Measurements from ENCODE around the gene PIP4P1. TPM values are rescaled to one million over a fixed set of nuclear protein-coding genes. Genes with fewer than 3 reads are reported as not detected.

PIP4P1 gene
- total and polyA plus RNA-seq, 9 of the 15 experiments (the other 6 are each of a cell fraction or from before 2014, with no cell fraction given), result 5.3 to 20.9 (median 10.7) TPM

DNA sequence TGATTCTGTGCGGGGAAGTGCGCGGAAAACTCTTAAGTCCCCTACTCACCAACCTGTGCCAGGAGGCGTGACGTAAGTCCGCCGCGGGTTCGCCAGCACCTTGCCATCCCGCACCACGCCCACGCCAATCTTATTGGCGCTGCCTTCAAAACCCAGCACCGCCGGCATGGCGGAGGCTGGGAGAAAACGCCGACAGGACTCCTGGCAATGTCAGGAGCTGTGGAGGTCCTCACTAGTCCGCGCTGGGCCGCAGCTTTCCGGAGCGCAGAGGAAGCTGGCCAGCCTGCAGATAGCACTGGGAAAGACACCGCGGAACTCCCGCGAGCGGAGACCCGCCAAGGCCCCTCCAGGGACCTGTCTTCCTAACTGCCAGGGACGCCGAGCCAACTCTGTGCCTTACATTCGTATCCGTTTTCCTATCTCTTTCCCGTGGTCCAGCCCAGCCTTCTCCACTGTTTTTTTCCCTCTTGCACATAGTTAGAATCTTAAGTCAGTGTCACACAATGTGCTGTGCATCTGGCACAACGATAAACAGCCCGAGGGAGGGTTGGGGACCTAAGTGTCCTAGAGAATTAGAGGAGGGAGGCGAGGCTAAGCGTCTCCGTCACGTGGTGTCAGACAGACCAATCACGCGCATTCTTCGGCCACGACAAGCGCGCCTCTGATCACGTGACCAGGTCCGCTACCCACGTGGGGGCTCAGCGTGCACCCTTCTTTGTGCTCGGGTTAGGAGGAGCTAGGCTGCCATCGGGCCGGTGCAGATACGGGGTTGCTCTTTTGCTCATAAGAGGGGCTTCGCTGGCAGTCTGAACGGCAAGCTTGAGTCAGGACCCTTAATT is 6.5 kb downstream of the PIP4P1 start, which contains the start of the genes APEX1 and OSGEP (continued):
- TF ChIP-seq, protein P1, sequence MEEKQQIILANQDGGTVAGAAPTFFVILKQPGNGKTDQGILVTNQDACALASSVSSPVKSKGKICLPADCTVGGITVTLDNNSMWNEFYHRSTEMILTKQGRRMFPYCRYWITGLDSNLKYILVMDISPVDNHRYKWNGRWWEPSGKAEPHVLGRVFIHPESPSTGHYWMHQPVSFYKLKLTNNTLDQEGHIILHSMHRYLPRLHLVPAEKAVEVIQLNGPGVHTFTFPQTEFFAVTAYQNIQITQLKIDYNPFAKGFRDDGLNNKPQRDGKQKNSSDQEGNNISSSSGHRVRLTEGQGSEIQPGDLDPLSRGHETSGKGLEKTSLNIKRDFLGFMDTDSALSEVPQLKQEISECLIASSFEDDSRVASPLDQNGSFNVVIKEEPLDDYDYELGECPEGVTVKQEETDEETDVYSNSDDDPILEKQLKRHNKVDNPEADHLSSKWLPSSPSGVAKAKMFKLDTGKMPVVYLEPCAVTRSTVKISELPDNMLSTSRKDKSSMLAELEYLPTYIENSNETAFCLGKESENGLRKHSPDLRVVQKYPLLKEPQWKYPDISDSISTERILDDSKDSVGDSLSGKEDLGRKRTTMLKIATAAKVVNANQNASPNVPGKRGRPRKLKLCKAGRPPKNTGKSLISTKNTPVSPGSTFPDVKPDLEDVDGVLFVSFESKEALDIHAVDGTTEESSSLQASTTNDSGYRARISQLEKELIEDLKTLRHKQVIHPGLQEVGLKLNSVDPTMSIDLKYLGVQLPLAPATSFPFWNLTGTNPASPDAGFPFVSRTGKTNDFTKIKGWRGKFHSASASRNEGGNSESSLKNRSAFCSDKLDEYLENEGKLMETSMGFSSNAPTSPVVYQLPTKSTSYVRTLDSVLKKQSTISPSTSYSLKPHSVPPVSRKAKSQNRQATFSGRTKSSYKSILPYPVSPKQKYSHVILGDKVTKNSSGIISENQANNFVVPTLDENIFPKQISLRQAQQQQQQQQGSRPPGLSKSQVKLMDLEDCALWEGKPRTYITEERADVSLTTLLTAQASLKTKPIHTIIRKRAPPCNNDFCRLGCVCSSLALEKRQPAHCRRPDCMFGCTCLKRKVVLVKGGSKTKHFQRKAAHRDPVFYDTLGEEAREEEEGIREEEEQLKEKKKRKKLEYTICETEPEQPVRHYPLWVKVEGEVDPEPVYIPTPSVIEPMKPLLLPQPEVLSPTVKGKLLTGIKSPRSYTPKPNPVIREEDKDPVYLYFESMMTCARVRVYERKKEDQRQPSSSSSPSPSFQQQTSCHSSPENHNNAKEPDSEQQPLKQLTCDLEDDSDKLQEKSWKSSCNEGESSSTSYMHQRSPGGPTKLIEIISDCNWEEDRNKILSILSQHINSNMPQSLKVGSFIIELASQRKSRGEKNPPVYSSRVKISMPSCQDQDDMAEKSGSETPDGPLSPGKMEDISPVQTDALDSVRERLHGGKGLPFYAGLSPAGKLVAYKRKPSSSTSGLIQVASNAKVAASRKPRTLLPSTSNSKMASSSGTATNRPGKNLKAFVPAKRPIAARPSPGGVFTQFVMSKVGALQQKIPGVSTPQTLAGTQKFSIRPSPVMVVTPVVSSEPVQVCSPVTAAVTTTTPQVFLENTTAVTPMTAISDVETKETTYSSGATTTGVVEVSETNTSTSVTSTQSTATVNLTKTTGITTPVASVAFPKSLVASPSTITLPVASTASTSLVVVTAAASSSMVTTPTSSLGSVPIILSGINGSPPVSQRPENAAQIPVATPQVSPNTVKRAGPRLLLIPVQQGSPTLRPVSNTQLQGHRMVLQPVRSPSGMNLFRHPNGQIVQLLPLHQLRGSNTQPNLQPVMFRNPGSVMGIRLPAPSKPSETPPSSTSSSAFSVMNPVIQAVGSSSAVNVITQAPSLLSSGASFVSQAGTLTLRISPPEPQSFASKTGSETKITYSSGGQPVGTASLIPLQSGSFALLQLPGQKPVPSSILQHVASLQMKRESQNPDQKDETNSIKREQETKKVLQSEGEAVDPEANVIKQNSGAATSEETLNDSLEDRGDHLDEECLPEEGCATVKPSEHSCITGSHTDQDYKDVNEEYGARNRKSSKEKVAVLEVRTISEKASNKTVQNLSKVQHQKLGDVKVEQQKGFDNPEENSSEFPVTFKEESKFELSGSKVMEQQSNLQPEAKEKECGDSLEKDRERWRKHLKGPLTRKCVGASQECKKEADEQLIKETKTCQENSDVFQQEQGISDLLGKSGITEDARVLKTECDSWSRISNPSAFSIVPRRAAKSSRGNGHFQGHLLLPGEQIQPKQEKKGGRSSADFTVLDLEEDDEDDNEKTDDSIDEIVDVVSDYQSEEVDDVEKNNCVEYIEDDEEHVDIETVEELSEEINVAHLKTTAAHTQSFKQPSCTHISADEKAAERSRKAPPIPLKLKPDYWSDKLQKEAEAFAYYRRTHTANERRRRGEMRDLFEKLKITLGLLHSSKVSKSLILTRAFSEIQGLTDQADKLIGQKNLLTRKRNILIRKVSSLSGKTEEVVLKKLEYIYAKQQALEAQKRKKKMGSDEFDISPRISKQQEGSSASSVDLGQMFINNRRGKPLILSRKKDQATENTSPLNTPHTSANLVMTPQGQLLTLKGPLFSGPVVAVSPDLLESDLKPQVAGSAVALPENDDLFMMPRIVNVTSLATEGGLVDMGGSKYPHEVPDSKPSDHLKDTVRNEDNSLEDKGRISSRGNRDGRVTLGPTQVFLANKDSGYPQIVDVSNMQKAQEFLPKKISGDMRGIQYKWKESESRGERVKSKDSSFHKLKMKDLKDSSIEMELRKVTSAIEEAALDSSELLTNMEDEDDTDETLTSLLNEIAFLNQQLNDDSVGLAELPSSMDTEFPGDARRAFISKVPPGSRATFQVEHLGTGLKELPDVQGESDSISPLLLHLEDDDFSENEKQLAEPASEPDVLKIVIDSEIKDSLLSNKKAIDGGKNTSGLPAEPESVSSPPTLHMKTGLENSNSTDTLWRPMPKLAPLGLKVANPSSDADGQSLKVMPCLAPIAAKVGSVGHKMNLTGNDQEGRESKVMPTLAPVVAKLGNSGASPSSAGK (IDR thresholded peaks at IDR 0.05), result peak; percentile 91
- no peak; the same call in 1 of the 2 replicates for TF ChIP-seq CBFA2T3 (IDR thresholded peaks at IDR 0.05)
- no peak for TF ChIP-seq NR2C2 (CRISPR knock-in tag; IDR thresholded peaks at IDR 0.05)
- TF ChIP-seq NR2C2 (tag; IDR thresholded peaks at IDR 0.05), result peak; percentile 69
- peak; percentile 51; the same call in 1 of the 2 replicates for TF ChIP-seq ZNF764 (CRISPR knock-in tag; IDR thresholded peaks at IDR 0.05; ENCODE audit: low read depth)
- TF ChIP-seq ZBTB1 (CRISPR knock-in tag; IDR thresholded peaks at IDR 0.05; ENCODE audit: borderline replicate concordance, low read depth), result no peak
- TF ChIP-seq MECOM (CRISPR knock-in tag; IDR thresholded peaks at IDR 0.05), result peak; percentile 13; the same call in 1 of the 2 replicates
- TF ChIP-seq, protein P2, sequence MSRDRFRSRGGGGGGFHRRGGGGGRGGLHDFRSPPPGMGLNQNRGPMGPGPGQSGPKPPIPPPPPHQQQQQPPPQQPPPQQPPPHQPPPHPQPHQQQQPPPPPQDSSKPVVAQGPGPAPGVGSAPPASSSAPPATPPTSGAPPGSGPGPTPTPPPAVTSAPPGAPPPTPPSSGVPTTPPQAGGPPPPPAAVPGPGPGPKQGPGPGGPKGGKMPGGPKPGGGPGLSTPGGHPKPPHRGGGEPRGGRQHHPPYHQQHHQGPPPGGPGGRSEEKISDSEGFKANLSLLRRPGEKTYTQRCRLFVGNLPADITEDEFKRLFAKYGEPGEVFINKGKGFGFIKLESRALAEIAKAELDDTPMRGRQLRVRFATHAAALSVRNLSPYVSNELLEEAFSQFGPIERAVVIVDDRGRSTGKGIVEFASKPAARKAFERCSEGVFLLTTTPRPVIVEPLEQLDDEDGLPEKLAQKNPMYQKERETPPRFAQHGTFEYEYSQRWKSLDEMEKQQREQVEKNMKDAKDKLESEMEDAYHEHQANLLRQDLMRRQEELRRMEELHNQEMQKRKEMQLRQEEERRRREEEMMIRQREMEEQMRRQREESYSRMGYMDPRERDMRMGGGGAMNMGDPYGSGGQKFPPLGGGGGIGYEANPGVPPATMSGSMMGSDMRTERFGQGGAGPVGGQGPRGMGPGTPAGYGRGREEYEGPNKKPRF (IDR thresholded peaks at IDR 0.05; ENCODE audit: low read depth, low read length), result no peak
- TF ChIP-seq PURB (CRISPR knock-in tag; IDR thresholded peaks at IDR 0.05; ENCODE audit: low read depth), result no peak
- TF ChIP-seq ZNF589 (CRISPR knock-in tag; IDR thresholded peaks at IDR 0.05; ENCODE audit: low read depth), result 0 out of 2 replicates have a peak, but pooled peaks have one; percentile 73
- no peak for TF ChIP-seq XRCC4 (IDR thresholded peaks at IDR 0.05; ENCODE audit: extremely low read depth, insufficient read depth, insufficient read length)
- no peak for TF ChIP-seq ZNF384 (IDR thresholded peaks at IDR 0.05; ENCODE audit: low read depth, low read length)
